HL-60/S4 treated with phorbol 12-myristate 13-acetate at 8.2 ng/mL for 4 days and 3 days (cell line): ENCODE measurements around the gene RCN1.

Experiments
- in situ Hi-C: fragments of 300-500 bp; cut with MboI; formaldehyde crosslinking; loops from 2 replicates; pipeline ENCODE4 v1.15.0; 2022; ENCODE audit warnings: low sequenced_read_pairs

RCN1 gene

GRCh38 chr11:32148895-32149294 lies 58.0 kb downstream of the RCN1 start:
- in situ Hi-C loops = no loop called here

- in situ Hi-C loops = no loop called here
Observed at GRCh38 chr11:32149748-32150147, 58.9 kb downstream of the RCN1 start.

GRCh38 chr11:32151027-32151426 lies 60.2 kb downstream of the RCN1 start:
- in situ Hi-C loops = no loop called here

- in situ Hi-C loops = no loop called here
Observed at GRCh38 chr11:32152216-32152615, 61.3 kb downstream of the RCN1 start.

- in situ Hi-C loops = no loop called here
Observed at GRCh38 chr11:32152821-32153220, 61.9 kb downstream of the RCN1 start.

- in situ Hi-C loops = no loop called here
Observed at GRCh38 chr11:32153747-32154146, 62.9 kb downstream of the RCN1 start.

- in situ Hi-C loops = no loop called here
Observed at GRCh38 chr11:32154275-32154674, 63.4 kb downstream of the RCN1 start.
